ENCODE data around the gene IGF1R. TPM values are rescaled to one million over a fixed set of nuclear protein-coding genes. Genes with fewer than 3 reads are reported as not detected.

IGF1R gene
- total RNA-seq, 4 donors from 2014 or later = 51.5 to 146 (median 89.6) TPM

DNA sequence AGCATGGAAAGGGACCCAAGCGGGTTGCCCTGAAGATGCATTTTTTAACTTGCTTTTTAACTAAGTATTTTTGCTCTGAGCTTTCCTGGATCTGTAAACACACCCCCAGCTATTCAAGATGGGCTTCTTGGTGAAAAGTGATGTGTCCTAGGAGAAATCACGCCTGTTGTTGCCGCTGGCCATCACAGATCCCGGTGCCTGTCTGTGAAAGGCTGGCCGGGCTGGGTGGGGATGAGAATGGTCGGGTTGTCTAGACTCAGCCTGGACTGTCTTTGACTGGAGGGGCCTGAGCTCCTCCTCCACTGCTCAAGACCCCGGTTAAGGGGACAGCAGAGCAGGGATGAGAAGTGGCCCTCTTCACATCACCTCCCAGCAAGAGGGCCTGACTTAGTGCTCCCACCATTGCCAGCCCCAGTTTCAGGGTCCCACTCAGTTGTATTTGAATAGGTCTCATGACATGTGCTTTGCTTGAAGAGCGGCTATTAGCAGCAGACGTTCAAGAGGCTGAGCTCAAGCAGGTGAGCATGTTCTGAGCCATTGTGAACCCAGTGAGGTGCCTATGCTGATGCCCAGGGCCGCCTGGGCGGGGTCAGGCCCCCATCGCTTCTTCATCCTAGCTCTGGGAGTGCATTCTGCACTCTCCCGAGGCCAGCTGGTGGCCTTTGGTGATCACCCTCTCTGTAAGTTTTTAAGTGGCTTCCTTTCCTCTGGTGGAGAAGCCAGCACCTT lies 79.9 kb downstream of the IGF1R start:
- intact Hi-C loops (cut with DNase I) = no loop called here
- DNase-seq = peak; percentile 16 to 26
- H3K4me1 ChIP-seq = peaks cover 28 to 44% of the 10 kb centered on the region in 2 donors
- no peaks in the 10 kb centered on the region for H3K36me3 ChIP-seq
- H3K9me3 ChIP-seq = no peaks in the 10 kb centered on the region
- no peaks in the 10 kb centered on the region for H3K27me3 ChIP-seq
- H3K4me3 ChIP-seq (replicated peaks in 1 of 3) = no peak overlapping the region
- WGBS, 2 donors = 82 to 87% methylated on average over 10 of the region's 13 CpGs
- peak overlapping the region; percentile 40 to 92 (median 77) for H3K27ac ChIP-seq
- TF ChIP-seq, protein P1, sequence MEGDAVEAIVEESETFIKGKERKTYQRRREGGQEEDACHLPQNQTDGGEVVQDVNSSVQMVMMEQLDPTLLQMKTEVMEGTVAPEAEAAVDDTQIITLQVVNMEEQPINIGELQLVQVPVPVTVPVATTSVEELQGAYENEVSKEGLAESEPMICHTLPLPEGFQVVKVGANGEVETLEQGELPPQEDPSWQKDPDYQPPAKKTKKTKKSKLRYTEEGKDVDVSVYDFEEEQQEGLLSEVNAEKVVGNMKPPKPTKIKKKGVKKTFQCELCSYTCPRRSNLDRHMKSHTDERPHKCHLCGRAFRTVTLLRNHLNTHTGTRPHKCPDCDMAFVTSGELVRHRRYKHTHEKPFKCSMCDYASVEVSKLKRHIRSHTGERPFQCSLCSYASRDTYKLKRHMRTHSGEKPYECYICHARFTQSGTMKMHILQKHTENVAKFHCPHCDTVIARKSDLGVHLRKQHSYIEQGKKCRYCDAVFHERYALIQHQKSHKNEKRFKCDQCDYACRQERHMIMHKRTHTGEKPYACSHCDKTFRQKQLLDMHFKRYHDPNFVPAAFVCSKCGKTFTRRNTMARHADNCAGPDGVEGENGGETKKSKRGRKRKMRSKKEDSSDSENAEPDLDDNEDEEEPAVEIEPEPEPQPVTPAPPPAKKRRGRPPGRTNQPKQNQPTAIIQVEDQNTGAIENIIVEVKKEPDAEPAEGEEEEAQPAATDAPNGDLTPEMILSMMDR (IDR thresholded peaks at IDR 0.05) = no peak
- no peak for TF ChIP-seq POLR2A (IDR thresholded peaks at IDR 0.05)

DNA sequence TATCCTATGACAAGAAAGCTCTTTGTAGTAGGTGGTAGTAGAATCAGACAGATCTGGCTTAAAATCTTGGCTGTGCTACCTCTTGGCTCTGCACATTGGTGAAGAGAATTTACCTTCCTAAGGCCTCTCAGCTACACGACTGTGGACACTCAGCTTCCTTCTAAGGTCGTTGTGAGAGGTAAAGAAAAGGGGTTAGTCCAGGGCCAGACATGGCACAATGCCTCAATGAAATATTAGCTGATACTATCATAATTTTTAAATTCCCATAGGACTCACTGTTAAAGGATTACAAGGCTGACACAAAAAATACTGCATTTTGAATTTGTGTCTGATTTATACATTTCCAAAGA lies 80.4 kb downstream of the IGF1R start:
- Histone ChIP-seq H3K27me3 (no peaks in the 10 kb centered on the region), H3K36me3 (no peaks in the 10 kb centered on the region), H3K4me1 (peaks cover 30 to 40% of the 10 kb centered on the region in 2 donors), H3K4me3 (replicated peaks in 1 of 3) (no peak overlapping the region), H3K27ac (peak overlapping the region; percentile 40 to 92 (median 77)), H3K9me3 (no peaks in the 10 kb centered on the region)
- intact Hi-C loops (cut with DNase I) = no loop called here
- TF ChIP-seq, protein P1 (IDR thresholded peaks at IDR 0.05) = no peak
- TF ChIP-seq POLR2A (IDR thresholded peaks at IDR 0.05) = no peak
- no peak for DNase-seq
- 20 to 36% methylated on average over 2 of the region's 2 CpGs for WGBS, 2 donors

DNA sequence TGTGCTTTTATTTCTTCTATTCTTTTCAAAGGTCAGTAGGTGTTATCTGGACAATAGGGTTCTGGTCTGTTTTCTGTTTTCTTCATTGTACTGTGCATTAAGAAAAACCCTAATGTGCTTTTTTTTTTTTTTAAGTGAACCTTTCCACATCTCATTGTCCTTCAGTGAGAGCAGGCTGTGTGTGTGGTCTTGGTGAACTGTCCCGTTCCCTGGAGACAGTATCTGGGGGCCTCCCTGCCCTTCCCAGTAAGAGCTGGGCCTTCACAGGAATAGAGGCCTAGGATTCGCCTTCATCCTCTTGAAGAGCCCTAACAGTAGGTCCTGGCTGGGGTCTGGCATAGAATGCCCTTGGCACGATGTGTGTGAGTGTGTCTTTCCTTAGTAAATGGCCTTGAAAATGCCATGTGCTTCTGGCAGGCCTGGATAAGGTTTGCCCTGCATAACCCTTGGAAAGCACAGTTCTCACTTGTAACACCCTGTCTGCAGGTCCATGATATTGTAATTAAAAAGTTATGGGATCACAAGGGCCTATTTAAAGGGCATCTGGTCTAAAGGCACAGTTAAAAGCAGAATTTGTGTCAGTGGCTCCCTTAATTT lies 81.2 kb downstream of the IGF1R start:
- 72 to 76% methylated on average over 3 of the region's 3 CpGs for WGBS, 2 donors
- Histone ChIP-seq H3K9me3 (no peaks in the 10 kb centered on the region), H3K36me3 (no peaks in the 10 kb centered on the region), H3K27ac (peak overlapping the region in 2 of 3 donors; percentile 77 to 92), H3K27me3 (no peaks in the 10 kb centered on the region), H3K4me3 (replicated peaks in 1 of 3) (no peak overlapping the region), H3K4me1 (peaks cover 36 to 41% of the 10 kb centered on the region in 2 donors)
- TF ChIP-seq, protein P1 (IDR thresholded peaks at IDR 0.05) = no peak
- TF ChIP-seq POLR2A (IDR thresholded peaks at IDR 0.05) = no peak
- intact Hi-C loops (cut with DNase I) = no loop called here
- no peak for DNase-seq

DNA sequence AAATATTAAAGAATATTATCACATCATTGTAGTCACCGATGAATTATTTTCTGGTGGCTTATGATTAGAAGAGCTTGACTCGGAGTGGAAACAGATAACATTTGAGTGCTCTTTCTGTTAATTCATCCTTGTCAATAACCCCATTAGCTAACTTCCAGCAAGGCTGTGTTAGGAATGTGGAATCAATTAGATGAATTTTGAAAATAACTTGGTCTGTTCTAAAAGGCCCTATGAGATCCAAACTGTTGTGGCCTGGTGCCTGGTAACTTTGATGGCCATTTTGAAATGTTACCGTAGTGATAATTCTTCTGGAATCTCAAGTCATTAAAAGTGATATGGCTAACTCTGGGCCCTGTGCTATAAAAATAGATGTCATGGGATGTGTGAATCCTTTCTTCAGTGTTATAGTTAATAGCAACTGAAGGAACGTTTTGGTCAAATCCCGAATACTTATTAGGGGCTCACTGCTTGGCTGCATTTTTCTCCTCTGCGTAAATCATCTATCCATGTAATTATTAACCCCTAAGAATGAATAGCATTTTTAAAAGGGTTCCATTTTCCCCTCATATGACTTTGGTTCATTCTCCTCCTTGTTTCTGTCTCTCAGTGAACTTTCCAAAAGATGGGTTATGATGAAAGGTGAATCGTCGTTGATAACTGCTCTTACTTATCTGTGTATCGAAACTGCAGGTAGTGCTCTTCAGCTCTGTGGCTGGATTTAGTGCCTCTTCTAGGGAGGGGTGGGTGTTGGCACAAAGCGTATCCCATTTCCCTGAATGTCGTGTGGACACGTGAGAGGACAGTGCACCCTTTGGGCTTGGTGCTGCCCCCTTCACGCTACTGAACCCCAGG lies 82.7 kb downstream of the IGF1R start:
- Histone ChIP-seq H3K27me3 (no peaks in the 10 kb centered on the region), H3K9me3 (no peaks in the 10 kb centered on the region), H3K4me1 (peaks cover 44 to 56% of the 10 kb centered on the region in 2 donors), H3K27ac (no peak overlapping the region), H3K4me3 (replicated peaks in 1 of 3) (no peak overlapping the region), H3K36me3 (no peaks in the 10 kb centered on the region)
- DNase-seq = no peak
- WGBS, 2 donors = 90 to 94% methylated on average over 13 of the region's 13 CpGs
- intact Hi-C loops (cut with DNase I) = no loop called here
- no peak for TF ChIP-seq POLR2A (IDR thresholded peaks at IDR 0.05)
- TF ChIP-seq, protein P1 (IDR thresholded peaks at IDR 0.05) = no peak
